ENCODE measurements around the gene IFNA14.
"Not testable (repeated sequence)": the region's sequence is repeated elsewhere in the genome, so short reads cannot be mapped to it uniquely, and the experiment has no call there.

Gene IFNA14

DNA sequence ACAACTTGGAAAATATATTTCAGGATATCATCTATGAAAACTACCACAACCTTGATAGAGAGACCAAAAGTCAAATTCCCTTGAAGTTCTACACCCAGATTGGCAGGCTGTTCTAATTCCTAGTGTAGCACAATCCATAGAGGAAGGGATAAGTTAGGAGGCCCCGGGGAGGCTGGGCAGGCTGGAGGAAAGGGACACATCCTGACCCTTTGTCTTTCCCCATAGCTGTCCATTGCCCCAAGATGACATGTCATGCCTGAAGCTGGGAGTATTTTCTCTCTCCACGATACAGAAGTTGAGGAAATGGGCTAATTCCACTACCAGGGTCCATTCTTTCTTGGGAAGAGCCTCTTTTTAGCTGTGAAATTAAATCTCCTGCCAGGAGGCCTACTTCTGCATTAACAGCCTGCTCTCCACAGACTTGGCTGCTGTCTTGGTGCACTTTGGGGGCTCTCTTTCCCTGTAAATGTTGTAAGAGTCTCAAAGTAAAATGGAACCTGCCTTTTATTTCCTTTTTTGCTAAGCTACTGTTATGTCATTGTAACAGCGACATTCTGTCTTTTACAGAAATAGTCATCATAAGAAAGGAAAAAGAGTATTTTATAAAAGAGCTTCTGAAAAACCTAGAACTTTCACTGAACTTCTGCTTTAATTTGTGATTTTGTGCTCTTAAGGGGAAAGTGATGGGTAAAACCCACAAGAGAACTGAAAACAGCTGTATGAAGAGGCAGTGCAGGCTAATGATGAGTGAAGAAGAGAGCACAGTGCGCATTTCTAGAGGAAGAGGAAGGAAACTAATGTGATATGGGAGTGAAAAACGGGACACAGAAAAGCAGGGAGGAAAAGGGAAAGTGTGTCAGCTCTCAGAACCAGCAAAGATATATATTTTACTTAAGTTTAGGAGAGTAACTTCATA, 26.1 kb downstream of the IFNA14 start:
- peak; percentile 20 for DNase-seq (ENCODE audit: low read depth)

DNA sequence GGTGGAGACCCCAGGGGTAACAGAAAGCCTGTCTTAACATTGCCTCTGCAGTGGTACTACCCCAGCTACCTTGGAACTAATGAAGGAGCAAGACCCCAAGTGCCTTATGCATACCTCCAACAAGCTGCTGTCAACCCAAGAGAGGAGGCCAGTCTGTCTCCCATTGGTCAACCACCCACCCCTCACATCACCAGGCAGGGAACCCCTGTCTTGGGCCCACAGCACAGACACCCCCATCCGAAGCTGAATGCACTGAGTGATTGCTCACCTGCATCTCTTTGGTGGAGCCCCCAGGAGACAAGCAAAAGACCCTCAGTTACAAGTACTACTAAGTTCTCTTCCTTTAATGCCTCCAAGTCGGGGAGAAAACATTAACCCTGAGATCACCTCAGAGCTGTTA, 27.6 kb downstream of the IFNA14 start:
- not testable (repeated sequence) for DNase-seq (ENCODE audit: low read depth)

DNA sequence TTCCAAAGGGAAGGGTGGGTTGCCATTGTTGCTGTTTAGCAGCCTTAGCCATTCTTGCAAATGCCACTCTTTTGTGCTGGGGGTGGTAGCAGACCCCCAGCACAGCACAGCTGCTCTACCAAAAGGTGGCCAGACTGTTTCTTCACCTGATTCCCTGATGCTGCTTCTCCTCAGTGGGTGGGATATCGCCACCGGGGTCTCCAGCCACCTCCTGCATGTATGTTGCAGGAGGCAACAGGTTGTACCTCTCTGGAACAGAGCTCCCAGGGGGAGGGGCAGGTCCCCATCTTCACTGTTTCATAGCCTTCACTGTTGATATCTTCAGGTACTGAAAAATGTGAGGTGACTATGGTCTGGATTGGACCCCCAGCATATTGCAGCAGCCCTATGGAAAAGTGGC, 29.0 kb downstream of the IFNA14 start:
- DNase-seq (ENCODE audit: low read depth): not testable (repeated sequence)

DNA sequence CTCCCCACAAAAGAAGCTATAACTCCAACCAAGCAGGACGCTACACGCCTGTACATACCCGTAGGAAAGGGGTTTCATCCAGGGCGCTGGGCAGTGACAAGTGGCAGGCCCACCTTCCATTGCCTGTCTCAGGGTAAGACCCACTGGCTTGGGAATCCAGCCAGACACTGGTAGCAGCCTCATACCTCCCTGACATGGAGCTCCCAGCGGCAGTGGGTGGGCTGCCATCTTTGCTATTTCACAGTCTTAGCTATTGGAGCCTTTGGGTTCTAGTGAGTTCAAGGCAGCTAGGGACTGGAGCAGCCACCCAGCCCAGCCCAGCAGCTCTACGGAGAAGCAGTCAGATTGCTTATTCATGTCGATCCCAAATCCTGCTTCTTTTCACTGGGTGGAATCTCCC, 29.5 kb downstream of the IFNA14 start:
- no peak for DNase-seq (ENCODE audit: low read depth)

DNA sequence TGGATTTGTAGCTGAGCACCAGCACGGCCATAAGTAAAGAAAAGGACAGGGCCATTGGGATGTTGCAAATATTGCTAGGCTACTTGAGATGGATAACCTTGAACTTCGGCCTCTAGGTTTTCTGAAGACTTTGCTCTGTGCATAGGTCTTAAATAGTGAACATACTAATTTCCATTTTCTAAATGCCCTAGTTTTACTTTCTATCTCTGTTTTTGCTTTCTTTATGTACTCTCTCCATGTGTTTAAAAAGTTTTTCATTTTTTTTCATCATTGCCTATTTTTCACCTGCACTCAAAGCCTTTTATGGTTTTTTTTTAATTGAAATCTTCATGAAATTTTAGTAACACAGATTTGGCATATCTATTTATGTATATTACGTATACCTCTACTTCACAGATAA, 32.8 kb downstream of the IFNA14 start, which contains the start of gene IFNA10:
IFNA10 (minus strand) TSS at position 101 of the 400 bp plus-strand sequence; CDS start at position 55, 46 bp downstream.
- DNase-seq (ENCODE audit: low read depth): not testable (repeated sequence)

DNA sequence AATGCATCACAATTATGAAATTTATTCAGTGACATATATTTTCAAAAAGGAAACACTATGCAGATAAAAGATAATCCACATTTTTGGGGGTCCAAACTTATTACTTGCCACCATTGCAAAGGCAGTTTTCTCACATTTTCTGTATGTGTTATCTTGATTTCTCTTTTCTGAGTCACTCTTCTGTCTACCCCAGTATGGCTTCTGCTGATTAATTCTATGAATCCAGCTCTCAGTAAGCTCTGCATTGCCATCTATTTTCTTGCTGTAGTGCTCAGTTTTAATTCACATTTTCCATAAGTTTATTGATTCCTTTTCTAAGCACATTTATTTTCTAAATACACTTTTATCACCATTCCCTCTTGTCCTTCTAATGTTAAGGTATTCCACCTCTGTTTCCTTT, 34.6 kb downstream of the IFNA14 start:
- no peak for DNase-seq (ENCODE audit: low read depth)

DNA sequence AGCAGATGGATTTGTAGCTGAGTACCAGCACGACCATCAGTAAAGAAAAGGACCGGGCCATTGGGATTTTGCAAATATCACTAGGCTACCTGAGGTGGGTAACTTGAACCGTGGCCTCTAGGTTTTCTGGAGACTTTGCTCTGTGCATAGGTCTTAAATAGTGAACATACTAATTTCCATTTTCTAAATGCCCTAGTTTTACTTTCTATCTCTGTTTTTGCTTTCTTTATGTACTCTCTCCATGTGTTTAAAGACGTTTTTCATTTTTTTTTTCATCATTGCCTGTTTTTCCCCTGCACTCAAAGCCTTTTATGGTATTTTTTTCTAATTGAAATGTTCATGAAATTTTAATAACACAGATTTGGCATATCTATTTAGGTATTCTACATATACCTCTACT, 37.7 kb downstream of the IFNA14 start, which contains the start of gene IFNA7:
IFNA7 (minus strand) TSS at position 101 of the 400 bp plus-strand sequence; CDS start at position 61, 40 bp downstream.
- DNase-seq (ENCODE audit: low read depth): not testable (repeated sequence)

DNA sequence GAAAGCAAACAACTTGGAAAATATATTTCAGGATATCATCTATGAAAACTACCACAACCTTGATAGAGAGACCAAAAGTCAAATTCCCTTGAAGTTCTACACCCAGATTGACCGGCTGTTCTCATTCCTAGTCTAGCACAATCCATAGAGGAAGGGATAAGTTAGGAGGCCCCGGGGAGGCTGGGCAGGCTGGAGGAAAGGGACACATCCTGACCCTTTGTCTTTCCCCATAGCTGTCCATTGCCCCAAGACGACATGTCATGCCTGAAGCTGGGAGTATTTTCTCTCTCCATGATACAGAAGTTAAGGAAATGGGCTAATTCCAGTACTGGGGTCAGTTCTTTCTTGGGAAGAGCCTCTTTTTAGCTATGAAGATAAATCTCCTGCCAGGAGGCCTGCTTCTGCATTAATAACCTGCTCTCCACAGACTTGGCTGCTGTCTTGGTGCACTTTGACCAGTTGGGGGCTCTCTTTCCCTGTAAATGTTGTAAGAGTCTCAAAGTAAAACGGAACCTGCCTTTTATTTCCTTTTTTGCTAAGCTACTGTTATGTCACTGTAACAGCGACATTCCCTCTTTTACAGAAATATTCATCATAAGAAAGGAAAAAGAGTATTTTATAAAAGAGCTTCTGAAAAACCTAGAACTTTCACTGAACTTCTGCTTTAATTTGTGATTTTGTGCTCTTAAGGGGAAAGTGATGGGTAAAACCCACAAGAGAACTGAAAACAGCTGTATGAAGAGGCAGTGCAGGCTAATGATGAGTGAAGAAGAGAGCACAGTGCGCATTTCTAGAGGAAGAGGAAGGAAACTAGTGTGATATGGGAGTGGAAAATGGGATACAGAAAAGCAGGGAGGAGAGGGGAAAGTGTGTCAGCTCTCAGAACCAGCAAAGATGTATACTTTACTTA, 44.7 kb downstream of the IFNA14 start:
- peak; percentile 9 for DNase-seq (ENCODE audit: low read depth)

Data from iris pigment epithelial cell (primary cell).